ENCODE measurements around the gene OGFOD1. TPM values are rescaled to one million over a fixed set of nuclear protein-coding genes. Genes with fewer than 3 reads are reported as not detected.

The OGFOD1 gene
- total and polyA plus RNA-seq, 2 donors (not counting 3 experiments of a cell fraction or from before 2014, with no cell fraction given): 26.6 to 54.8 TPM

GRCh38 chr16:56457927-56458470 lies 6.6 kb downstream of the OGFOD1 start:
- POLR2A ChIA-PET: no interaction called here
- dilution Hi-C loops (cut with MboI; ENCODE audit: extremely low pct_ligation_motif_present, low sequenced_read_pairs): no loop called here
- CTCF ChIA-PET: no interaction called here

GRCh38 chr16:56460101-56460500 lies 8.7 kb downstream of the OGFOD1 start:
- POLR2A ChIA-PET: no interaction called here
- dilution Hi-C loops (cut with MboI; ENCODE audit: extremely low pct_ligation_motif_present, low sequenced_read_pairs): no loop called here
- CTCF ChIA-PET: interaction anchor here (0.8 to 1.2 kb wide), 3 partner anchors 9 to 11 kb away, joined by 3 to 4 read pairs (median 3); partner anchors contain the start of genes NUDT21 and OGFOD1
- FAIRE-seq (no peak), DNase-seq (ENCODE audit: low read depth, low spot score) (no peak)
- Histone ChIP-seq H3K79me2 (ENCODE audit: control insufficient read depth, insufficient read depth, low read length) (no peaks in the 10 kb centered on the region), H4K20me1 (replicated peaks; ENCODE audit: control insufficient read depth, extremely low read depth, insufficient read depth, low read length) (no peaks in the 10 kb centered on the region), H3K27me3 (ENCODE audit: control insufficient read depth in 2 of 2, insufficient read depth in 2 of 2, low read length in 2 of 2) (no peaks in the 10 kb centered on the region), H3K36me3 (ENCODE audit: control insufficient read depth in 2 of 2, extremely low read depth in 1 of 2, insufficient read depth in 2 of 2, low read length in 2 of 2) (peaks cover 0 to 38% of the 10 kb centered on the region in 2 experiments), H3K4me2 (ENCODE audit: insufficient read depth, low read length) (no peak overlapping the region), H3K4me1 (ENCODE audit: control insufficient read depth, extremely low read depth, insufficient read depth, low read length) (no peaks in the 10 kb centered on the region), H3K27ac (ENCODE audit: insufficient read depth, low read depth, low read length) (no peak overlapping the region), H3K9me3 (replicated peaks; ENCODE audit: control insufficient read depth, insufficient read depth, low read length) (no peaks in the 10 kb centered on the region), H3K9me1 (replicated peaks; ENCODE audit: control insufficient read depth, extremely low read depth, insufficient read depth, low read length) (no peaks in the 10 kb centered on the region), H3K9ac (replicated peaks; ENCODE audit: extremely low read depth, insufficient read depth, low read length) (no peak overlapping the region), H3K4me3 (replicated peaks in 1 of 3; ENCODE audit: insufficient read depth in 1 of 3, low read depth in 1 of 3, low read length in 3 of 3) (no peak overlapping the region), H2AFZ (ENCODE audit: low read depth, low read length) (no peak overlapping the region)
- TF ChIP-seq FOS (IDR thresholded peaks at IDR 0.05; ENCODE audit: borderline replicate concordance, insufficient read depth, low read length): no peak
- no peak for TF ChIP-seq CTCF (IDR thresholded peaks at IDR 0.05; ENCODE audit: extremely low read depth in 1 of 2, insufficient read depth in 1 of 2, low read depth in 1 of 2, low read length in 2 of 2)
- TF ChIP-seq POLR2AphosphoS5 (IDR thresholded peaks at IDR 0.05; ENCODE audit: insufficient read depth, low read depth, low read length): no peak
- TF ChIP-seq POLR2A (IDR thresholded peaks at IDR 0.05; ENCODE audit: low read depth, low read length): no peak
- TF ChIP-seq MYC (IDR thresholded peaks at IDR 0.05; ENCODE audit: low read depth, low read length): no peak
- TF ChIP-seq MAX (IDR thresholded peaks at IDR 0.05; ENCODE audit: insufficient read depth, insufficient read length): no peak
- no peak for TF ChIP-seq JUN (IDR thresholded peaks at IDR 0.05; ENCODE audit: borderline replicate concordance, insufficient read depth, insufficient read length, low read depth)
- TF ChIP-seq GATA2 (IDR thresholded peaks at IDR 0.05; ENCODE audit: insufficient read depth, insufficient read length, low read depth, low read length): no peak
- intact Hi-C loops (cut with micrococcal nuclease): no loop called here
- no TSS peak for BruUV-seq (replicated peaks)

More at GRCh38 chr16:56457927-56458470, 6.6 kb downstream of the OGFOD1 start:
- H3K4me2 ChIP-seq (ENCODE audit: insufficient read depth, low read length): no peak overlapping the region
- FAIRE-seq: no peak
- no peaks in the 10 kb centered on the region for H3K27me3 ChIP-seq (ENCODE audit: control insufficient read depth in 2 of 2, insufficient read depth in 2 of 2, low read length in 2 of 2)
- TF ChIP-seq JUN (IDR thresholded peaks at IDR 0.05; ENCODE audit: borderline replicate concordance, insufficient read depth, insufficient read length, low read depth) (no peak), FOS (IDR thresholded peaks at IDR 0.05; ENCODE audit: borderline replicate concordance, insufficient read depth, low read length) (no peak)
- no TSS peak for BruUV-seq (replicated peaks)
- intact Hi-C loops (cut with micrococcal nuclease): no loop called here
- no peak overlapping the region for H3K27ac ChIP-seq (ENCODE audit: insufficient read depth, low read depth, low read length)
- no peaks in the 10 kb centered on the region for H3K9me3 ChIP-seq (replicated peaks; ENCODE audit: control insufficient read depth, insufficient read depth, low read length)
- no peak overlapping the region for H3K4me3 ChIP-seq (replicated peaks in 1 of 3; ENCODE audit: insufficient read depth in 1 of 3, low read depth in 1 of 3, low read length in 3 of 3)
- DNase-seq (ENCODE audit: low read depth, low spot score): no peak
- H3K36me3 ChIP-seq (ENCODE audit: control insufficient read depth in 2 of 2, extremely low read depth in 1 of 2, insufficient read depth in 2 of 2, low read length in 2 of 2): peaks cover 0 to 39% of the 10 kb centered on the region in 2 experiments
- no peak overlapping the region for H3K9ac ChIP-seq (replicated peaks; ENCODE audit: extremely low read depth, insufficient read depth, low read length)
- no peaks in the 10 kb centered on the region for H3K9me1 ChIP-seq (replicated peaks; ENCODE audit: control insufficient read depth, extremely low read depth, insufficient read depth, low read length)
- H3K79me2 ChIP-seq (ENCODE audit: control insufficient read depth, insufficient read depth, low read length): peaks cover 8% of the 10 kb centered on the region
- H3K4me1 ChIP-seq (ENCODE audit: control insufficient read depth, extremely low read depth, insufficient read depth, low read length): no peaks in the 10 kb centered on the region
- no peaks in the 10 kb centered on the region for H4K20me1 ChIP-seq (replicated peaks; ENCODE audit: control insufficient read depth, extremely low read depth, insufficient read depth, low read length)
- no peak overlapping the region for H2AFZ ChIP-seq (ENCODE audit: low read depth, low read length)

Measured in endothelial cell of umbilical vein (primary cell).